Measurements from ENCODE around the gene PTPRE.

PTPRE gene

GRCh38 chr10:128056303-128057050 lies 149.6 kb downstream of the PTPRE start:
- no peak for TF ChIP-seq REST (IDR thresholded peaks at IDR 0.05; ENCODE audit: insufficient replicate concordance, low read depth)
- no peak overlapping the region for H3K27ac ChIP-seq (replicated peaks)
- H3K4me3 ChIP-seq (replicated peaks; ENCODE audit: insufficient read depth, low read length): no peak overlapping the region
- no peaks in the 10 kb centered on the region for H3K27me3 ChIP-seq (ENCODE audit: insufficient read depth, poor library complexity, severe bottlenecking)
- DNase-seq (ENCODE audit: low read depth in 1 of 2, low spot score in 1 of 2): no peak

DNA sequence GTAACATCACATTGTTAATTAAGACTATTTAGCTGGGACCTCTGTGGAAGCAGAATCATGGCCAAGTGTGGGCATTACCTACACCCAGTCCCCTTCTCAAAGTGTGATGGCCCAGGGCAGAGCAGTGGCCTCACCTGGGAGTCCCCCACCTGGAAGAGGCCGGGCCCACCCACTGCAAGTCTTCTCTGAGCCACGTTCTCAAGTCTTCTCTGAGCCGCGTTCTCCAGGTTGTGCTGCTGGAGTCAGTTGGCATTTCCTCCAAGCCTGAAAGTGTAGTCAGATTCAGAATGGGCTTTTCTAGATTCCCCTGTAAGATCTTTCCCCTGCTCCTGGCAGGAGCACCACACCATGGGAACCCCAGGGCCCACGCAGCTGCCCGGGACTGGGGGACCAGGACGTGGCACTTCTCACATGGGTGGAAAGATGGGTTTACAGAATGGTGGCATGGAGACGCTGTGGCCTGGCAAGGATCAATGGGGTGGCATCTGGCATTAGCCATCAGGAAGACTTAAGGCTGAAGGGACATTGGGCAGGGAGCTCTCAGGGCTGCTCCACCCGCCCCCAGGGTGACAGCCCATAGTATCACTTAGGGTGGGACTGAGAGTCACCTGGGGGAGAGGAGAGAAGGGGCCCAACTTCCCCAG lies 151.3 kb downstream of the PTPRE start:
- no peak overlapping the region for H3K4me3 ChIP-seq (replicated peaks; ENCODE audit: insufficient read depth, low read length)
- H3K27me3 ChIP-seq (ENCODE audit: insufficient read depth, poor library complexity, severe bottlenecking): no peaks in the 10 kb centered on the region
- no peak overlapping the region for H3K27ac ChIP-seq (replicated peaks)
- TF ChIP-seq REST (IDR thresholded peaks at IDR 0.05; ENCODE audit: insufficient replicate concordance, low read depth) (no peak), SPI1 (IDR thresholded peaks at IDR 0.05; ENCODE audit: borderline replicate concordance, low read depth) (no peak), GABPA (IDR thresholded peaks at IDR 0.05; ENCODE audit: low read depth) (no peak), POLR2AphosphoS5 (IDR thresholded peaks at IDR 0.05; ENCODE audit: low read depth) (no peak; the same call in 1 of the 2 replicates)
- TF ChIP-seq, protein P1, sequence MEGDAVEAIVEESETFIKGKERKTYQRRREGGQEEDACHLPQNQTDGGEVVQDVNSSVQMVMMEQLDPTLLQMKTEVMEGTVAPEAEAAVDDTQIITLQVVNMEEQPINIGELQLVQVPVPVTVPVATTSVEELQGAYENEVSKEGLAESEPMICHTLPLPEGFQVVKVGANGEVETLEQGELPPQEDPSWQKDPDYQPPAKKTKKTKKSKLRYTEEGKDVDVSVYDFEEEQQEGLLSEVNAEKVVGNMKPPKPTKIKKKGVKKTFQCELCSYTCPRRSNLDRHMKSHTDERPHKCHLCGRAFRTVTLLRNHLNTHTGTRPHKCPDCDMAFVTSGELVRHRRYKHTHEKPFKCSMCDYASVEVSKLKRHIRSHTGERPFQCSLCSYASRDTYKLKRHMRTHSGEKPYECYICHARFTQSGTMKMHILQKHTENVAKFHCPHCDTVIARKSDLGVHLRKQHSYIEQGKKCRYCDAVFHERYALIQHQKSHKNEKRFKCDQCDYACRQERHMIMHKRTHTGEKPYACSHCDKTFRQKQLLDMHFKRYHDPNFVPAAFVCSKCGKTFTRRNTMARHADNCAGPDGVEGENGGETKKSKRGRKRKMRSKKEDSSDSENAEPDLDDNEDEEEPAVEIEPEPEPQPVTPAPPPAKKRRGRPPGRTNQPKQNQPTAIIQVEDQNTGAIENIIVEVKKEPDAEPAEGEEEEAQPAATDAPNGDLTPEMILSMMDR (IDR thresholded peaks at IDR 0.05; ENCODE audit: insufficient read depth, low read length): no peak
- no peak for DNase-seq (ENCODE audit: low read depth in 1 of 2, low spot score in 1 of 2)

DNA sequence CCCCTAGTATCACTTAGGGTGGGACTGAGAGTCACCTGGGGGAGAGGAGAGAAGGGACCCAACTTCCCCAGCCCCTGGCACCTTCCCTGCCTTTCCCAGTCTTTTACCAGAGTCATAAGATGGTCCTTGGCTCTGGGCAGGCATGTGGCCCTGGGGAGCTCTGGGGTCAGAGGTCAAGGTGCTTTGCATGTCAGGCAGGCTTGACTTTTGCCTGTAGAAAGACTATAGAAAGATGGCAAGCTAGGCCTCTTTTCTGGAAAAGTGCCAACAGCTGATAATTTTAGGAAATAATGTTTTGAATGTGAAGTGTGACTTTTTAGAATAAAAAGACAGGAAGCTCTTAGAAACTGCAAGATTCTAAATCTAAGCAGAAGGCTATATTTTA lies 151.8 kb downstream of the PTPRE start:
- TF ChIP-seq POLR2AphosphoS5 (IDR thresholded peaks at IDR 0.05; ENCODE audit: low read depth) (no peak), SPI1 (IDR thresholded peaks at IDR 0.05; ENCODE audit: borderline replicate concordance, low read depth) (no peak), GABPA (IDR thresholded peaks at IDR 0.05; ENCODE audit: low read depth) (no peak), REST (IDR thresholded peaks at IDR 0.05; ENCODE audit: insufficient replicate concordance, low read depth) (no peak)
- TF ChIP-seq, protein P1 (IDR thresholded peaks at IDR 0.05; ENCODE audit: insufficient read depth, low read length): no peak
- Histone ChIP-seq H3K27ac (replicated peaks) (no peak overlapping the region), H3K27me3 (ENCODE audit: insufficient read depth, poor library complexity, severe bottlenecking) (no peaks in the 10 kb centered on the region), H3K4me3 (replicated peaks; ENCODE audit: insufficient read depth, low read length) (no peak overlapping the region)
- DNase-seq (ENCODE audit: low read depth in 1 of 2, low spot score in 1 of 2): no peak

Measured in HL-60 (cell line).